IPS DF 4.7 (cell line): Measurements from ENCODE around the gene SLC19A1.
A peak's percentile ranks its signal among the peaks of the same experiment; 100 is the strongest.

Source experiments
- DNase-seq: peaks from one replicate; pipeline ENCODE4 v3.0.0-alpha.2; 2013; ENCODE audit warnings: low spot score; ENCODE audit errors: extremely low read depth

SLC19A1 gene

GRCh38 chr21:45493401-45494001 is 48.7 kb downstream of the SLC19A1 start:
- DNase-seq = no peak

- no peak for DNase-seq
Measured at GRCh38 chr21:45492765-45493164, 49.5 kb downstream of the SLC19A1 start.

GRCh38 chr21:45491623-45492022 is 50.6 kb downstream of the SLC19A1 start:
- no peak for DNase-seq

GRCh38 chr21:45491056-45491455 is 51.2 kb downstream of the SLC19A1 start:
- DNase-seq = no peak

GRCh38 chr21:45490049-45490731 is 52.0 kb downstream of the SLC19A1 start:
- DNase-seq = no peak

GRCh38 chr21:45489722-45489982 is 52.6 kb downstream of the SLC19A1 start:
- DNase-seq = no peak

GRCh38 chr21:45488931-45489721 is 53.1 kb downstream of the SLC19A1 start:
- peak; percentile 9 for DNase-seq

- DNase-seq = no peak
Measured at GRCh38 chr21:45487891-45488600, 54.2 kb downstream of the SLC19A1 start.

GRCh38 chr21:45487161-45487806 is 55.0 kb downstream of the SLC19A1 start:
- no peak for DNase-seq

- DNase-seq = no peak
Measured at GRCh38 chr21:45486443-45487160, 55.6 kb downstream of the SLC19A1 start.

GRCh38 chr21:45485686-45486442 is 56.4 kb downstream of the SLC19A1 start:
- no peak for DNase-seq

- no peak for DNase-seq
Measured at GRCh38 chr21:45484318-45484717, 57.9 kb downstream of the SLC19A1 start.

GRCh38 chr21:45482899-45483821 is 59.1 kb downstream of the SLC19A1 start:
- no peak for DNase-seq

GRCh38 chr21:45481977-45482898 is 60.0 kb downstream of the SLC19A1 start:
- DNase-seq = no peak

GRCh38 chr21:45481566-45481965 is 60.7 kb downstream of the SLC19A1 start:
- DNase-seq = no peak

GRCh38 chr21:45480701-45481500 is 61.3 kb downstream of the SLC19A1 start:
- no peak for DNase-seq
